Measurements from ENCODE around the gene IVD.
A peak's percentile ranks its signal among the peaks of the same experiment; 100 is the strongest.

Gene IVD

GRCh38 chr15:40386480-40386879 lies 19.1 kb upstream of the IVD start:
- peaks cover 45 to 61% of the 10 kb centered on the region in 2 experiments for H3K4me1 ChIP-seq (ENCODE audit: control insufficient read depth in 1 of 2, insufficient read depth in 1 of 2, low read depth in 1 of 2, low read length in 1 of 2)
- H3K36me3 ChIP-seq: peaks cover 17% of the 10 kb centered on the region
- no peaks in the 10 kb centered on the region for H3K27me3 ChIP-seq
- H3K9me3 ChIP-seq: no peaks in the 10 kb centered on the region
- no peak for TF ChIP-seq CTCF (IDR thresholded peaks at IDR 0.05)
- no peak overlapping the region for H3K4me3 ChIP-seq (ENCODE audit: low read depth in 1 of 2, low read length in 1 of 2)
- H3K27ac ChIP-seq: no peak overlapping the region

- Histone ChIP-seq H3K9me3 (no peaks in the 10 kb centered on the region), H3K27me3 (no peaks in the 10 kb centered on the region), H3K4me1 (ENCODE audit: control insufficient read depth in 1 of 2, insufficient read depth in 1 of 2, low read depth in 1 of 2, low read length in 1 of 2) (peaks cover 34 to 42% of the 10 kb centered on the region in 2 experiments), H3K27ac (peak overlapping the region; percentile 90), H3K4me3 (ENCODE audit: low read depth in 1 of 2, low read length in 1 of 2) (peak overlapping the region; percentile 30 to 53), H3K36me3 (peaks cover 42% of the 10 kb centered on the region)
- TF ChIP-seq CTCF (IDR thresholded peaks at IDR 0.05): no peak
Measured at GRCh38 chr15:40388941-40389823, 16.4 kb upstream of the IVD start.

- no peak for TF ChIP-seq CTCF (IDR thresholded peaks at IDR 0.05)
- Histone ChIP-seq H3K36me3 (peaks cover 42% of the 10 kb centered on the region), H3K4me3 (ENCODE audit: low read depth in 1 of 2, low read length in 1 of 2) (peak overlapping the region in 1 of 2 experiments; percentile 53), H3K27me3 (no peaks in the 10 kb centered on the region), H3K9me3 (no peaks in the 10 kb centered on the region), H3K4me1 (ENCODE audit: control insufficient read depth in 1 of 2, insufficient read depth in 1 of 2, low read depth in 1 of 2, low read length in 1 of 2) (peaks cover 31 to 39% of the 10 kb centered on the region in 2 experiments), H3K27ac (peak overlapping the region; percentile 90)
Measured at GRCh38 chr15:40389824-40390595, 15.6 kb upstream of the IVD start.

GRCh38 chr15:40392986-40393948 lies 12.3 kb upstream of the IVD start:
- Histone ChIP-seq H3K36me3 (peaks cover 28% of the 10 kb centered on the region), H3K4me1 (ENCODE audit: control insufficient read depth in 1 of 2, insufficient read depth in 1 of 2, low read depth in 1 of 2, low read length in 1 of 2) (peaks cover 57 to 67% of the 10 kb centered on the region in 2 experiments), H3K9me3 (no peaks in the 10 kb centered on the region), H3K4me3 (ENCODE audit: low read depth in 1 of 2, low read length in 1 of 2) (no peak overlapping the region), H3K27ac (peak overlapping the region; percentile 42), H3K27me3 (no peaks in the 10 kb centered on the region)
- no peak for TF ChIP-seq CTCF (IDR thresholded peaks at IDR 0.05)
